HG02759 (cell line): ENCODE measurements around the gene AQP12A.

ENCODE experiments used
- ATAC-seq: cut with Tn5 transposase; IDR thresholded peaks from one replicate; pipeline ENCODE4 v1.9.1; 2021; ENCODE audit warnings: mild to moderate bottlenecking, moderate library complexity; ENCODE audit not compliant: unreplicated experiment

AQP12A gene

DNA sequence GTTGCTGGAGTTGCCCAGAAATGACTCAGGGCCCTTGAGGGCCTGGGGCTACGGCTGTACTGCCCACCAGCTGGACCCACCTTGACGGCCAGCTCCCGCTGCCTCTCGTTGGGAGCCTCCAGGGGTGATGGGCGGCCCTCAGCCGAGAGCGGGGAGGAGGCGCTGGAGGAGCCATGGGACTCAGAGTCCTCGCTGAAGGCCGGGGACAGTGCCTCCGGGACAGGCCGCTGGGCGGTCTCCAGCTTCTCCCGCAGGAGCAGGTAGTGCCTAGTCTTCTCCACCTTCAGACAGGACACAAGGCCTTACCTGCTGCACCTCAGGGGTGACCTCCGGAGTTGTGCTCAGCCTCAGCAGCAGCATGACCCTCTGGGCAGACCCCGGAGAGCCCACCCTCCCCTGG is 30.7 kb downstream of the AQP12A start:
- no peak for ATAC-seq

DNA sequence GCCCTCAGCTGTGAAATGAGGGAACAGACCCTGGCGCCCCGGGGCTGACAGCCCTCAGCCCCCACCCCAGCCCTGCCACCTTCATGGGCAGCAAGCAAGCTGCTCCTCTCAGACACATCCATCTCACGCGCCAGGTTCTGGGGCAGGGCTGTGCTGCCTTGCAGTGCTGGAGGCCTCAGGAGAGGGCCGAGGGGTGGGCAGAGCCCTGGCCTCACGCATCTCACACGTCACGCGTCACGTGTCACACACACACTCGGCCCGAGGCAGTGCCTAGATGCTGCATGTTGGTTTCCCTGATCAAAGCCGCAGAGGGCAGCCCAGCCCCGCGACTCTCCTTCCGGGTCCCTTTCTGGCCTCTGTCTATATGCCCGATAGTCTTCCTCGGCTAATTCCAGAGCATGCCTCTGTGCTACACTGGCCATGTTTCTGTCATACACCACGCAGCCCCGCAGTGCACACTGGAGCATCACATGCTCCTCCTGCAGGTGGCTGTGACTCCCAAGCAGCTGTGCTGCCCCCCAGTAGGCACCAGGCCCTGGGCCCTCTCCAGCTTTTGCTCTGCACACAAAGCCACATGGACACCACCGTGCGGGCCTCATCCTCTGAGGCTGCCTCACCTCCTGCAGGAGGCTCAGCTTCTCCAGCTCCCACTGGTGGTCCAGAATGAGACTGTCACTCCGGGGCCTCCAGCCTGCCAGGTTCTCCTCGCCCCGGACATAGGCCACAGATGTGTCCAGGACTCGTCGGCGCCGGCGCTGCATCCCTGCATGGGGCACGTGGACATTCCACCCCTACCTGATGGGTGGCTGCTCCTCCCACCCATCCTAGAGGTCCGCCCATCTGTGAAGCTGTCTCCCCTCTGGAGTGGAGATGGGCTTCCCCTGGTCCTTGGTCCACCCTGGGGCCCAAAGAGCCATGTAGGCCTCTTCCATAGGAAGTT is 31.4 kb downstream of the AQP12A start:
- ATAC-seq, result no peak

DNA sequence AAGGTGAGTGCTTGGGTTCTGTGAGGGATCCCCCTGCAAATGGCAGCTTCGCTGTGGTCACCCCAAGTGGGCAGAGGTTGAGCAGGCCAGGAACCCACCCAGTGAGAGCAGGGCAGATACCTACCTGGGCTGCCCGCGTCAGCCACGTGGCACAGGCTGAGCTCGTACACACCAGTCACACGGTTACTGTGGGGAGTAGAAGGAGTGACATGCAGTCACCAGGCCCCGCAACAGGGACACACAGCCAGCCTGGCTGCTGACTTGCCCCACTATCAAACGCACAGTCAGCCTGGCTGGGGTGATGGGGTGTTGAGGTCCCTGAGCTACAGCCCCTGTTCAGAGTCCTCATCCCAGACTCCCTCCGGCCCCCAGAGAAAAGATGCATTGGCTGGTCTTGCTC is 32.2 kb downstream of the AQP12A start:
- no peak for ATAC-seq

DNA sequence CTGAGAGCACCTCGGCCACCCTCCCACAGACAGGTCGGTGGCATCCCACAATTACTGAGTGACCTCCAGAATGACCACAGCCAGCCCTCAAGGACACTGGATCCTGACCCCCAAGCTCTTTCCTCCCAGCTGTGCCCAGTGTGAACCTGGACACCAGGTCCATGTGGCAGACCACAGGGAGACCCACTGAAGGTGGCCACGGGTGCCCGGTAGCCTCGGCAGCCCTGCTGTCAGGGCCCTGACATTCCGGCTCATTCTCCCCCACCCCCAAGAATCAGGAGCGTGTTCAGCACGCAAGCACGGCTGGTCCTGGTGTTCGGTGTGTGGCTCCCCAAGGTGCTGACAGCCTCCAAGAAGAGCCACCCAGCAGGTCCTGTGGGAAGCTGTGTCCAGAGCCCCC is 32.8 kb downstream of the AQP12A start:
- no peak for ATAC-seq

DNA sequence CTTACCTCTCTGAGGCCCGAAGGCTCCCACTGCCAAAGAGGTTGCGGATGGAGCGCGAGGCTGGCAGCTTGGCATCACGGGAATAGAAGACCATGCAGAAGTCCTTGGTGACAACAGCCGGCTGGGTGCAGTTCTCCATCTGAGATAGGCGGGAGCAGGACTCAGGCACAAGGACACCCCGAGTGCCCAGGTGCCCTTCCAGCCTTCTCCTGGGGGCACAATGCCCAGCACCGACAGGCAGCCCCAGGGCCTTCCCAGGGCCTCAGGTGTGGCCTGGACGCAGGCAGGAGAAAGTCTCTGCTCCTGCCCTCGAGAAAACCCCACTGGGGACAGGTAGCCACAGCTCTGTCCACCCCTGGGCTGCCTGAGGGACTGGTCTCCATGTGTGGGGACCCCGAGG is 33.6 kb downstream of the AQP12A start:
- no peak for ATAC-seq

DNA sequence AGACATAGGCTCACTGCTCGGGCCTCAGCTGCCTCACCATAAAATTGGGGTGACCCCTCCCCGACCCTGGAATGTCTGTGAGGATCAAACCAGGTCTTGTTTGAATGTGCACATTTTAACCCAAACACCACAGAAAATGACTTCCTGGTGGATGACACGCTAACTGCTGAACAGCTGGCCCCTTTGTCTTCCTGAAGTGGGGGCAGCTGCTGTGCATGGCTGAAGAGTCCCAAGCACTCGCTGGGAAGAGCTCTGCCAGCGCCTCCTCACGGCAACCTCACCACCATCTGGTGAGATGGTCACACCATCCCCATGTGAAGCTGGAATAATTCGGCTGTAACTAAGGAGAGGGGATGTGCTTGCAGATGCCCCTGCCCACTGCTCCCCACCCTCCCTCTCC is 34.0 kb downstream of the AQP12A start:
- no peak for ATAC-seq

DNA sequence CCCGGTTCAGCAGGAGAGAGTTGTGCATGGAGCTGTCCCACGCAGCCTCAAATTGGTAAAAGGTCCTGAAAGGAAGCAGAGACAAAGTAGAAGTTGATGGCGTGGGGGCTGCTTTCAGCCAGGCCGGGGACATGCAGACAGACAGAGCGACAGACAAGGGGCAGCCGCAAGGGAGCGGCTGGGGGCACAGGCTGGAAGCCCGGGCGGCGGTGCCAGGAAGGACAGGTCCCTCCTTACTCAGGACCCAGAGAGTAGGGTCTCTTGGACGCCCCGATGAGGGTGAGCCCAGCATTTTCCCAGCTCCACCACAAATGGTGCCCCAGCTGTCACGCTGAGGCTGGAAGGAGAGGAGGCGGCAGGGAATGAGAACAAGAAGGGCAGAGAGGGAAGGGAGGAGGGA is 35.2 kb downstream of the AQP12A start:
- no peak for ATAC-seq

DNA sequence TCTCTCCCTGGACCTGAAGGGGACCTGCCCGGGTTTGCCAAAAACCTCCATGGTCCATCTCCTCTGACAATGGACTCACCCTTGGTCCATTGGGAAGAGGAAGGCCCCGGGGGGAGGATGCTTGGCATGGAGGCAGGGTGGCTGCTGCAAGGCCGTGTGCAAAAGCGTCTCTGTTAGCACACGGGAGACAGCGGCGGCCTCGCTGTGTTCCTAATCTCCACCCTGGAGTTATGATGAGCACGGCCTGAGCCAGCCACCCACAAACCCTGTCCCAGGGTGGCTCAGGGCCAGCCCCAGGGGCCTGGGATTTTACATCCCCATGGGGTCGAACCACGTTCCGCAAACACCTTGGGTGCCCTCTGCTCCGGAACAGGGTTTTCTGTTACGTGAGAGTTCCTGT is 35.8 kb downstream of the AQP12A start:
- no peak for ATAC-seq

DNA sequence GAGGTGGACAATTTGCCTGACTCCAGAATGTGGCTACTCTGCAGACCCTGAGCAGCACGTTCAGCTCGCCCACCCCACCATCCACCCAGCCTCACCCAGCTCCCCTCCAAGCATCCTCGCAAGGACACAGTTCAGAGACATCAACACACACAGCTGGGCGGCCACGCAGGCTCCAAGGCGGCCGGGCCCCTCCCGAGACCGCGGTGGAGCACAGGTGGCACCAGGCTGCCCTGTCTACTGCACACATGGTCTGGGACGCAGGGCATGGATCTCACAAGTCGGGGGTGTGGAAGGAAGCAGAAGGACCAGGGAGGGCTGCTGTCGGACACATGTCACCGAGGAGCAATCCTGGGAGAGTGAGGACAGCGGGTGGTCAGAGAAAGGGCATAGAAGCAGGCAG is 36.2 kb downstream of the AQP12A start:
- no peak for ATAC-seq

DNA sequence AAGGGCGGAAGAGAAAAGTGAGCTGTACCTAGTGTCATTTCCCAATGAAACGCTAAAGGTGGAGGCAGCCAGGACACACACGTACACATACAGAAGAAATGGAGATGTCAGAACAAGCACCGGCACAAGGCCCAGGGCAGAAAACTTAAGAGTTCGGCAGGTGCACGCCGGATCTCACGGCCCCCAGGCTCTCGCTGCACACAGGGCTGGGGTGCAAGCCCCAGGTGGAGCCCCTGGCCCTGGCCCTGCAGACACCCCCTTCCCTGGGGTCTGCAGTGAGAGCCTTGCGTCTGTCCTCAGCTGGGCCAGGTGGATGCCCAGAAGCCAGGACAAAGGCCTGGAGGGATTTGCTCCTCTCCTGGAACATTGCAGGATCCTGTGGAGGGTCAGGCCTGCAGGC is 36.7 kb downstream of the AQP12A start:
- ATAC-seq, result no peak

DNA sequence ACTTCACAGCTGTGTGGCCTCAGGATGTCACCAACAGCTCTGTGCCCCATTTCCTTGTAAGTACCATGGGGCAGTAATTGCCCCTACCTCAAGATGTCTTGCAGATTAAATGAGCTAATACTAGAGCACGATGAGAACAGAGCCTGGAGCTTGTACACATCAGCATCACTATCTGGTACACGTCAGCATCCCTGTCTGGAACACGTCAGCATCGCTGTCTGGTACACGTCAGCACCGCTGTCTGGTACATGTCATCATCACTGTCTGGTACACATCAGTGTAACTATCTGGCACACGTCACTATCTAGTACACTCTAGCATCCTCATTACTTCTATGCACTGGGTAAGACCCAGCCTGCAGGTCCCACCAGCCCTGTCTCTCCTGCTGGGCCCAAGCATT is 37.2 kb downstream of the AQP12A start:
- ATAC-seq, result no peak

DNA sequence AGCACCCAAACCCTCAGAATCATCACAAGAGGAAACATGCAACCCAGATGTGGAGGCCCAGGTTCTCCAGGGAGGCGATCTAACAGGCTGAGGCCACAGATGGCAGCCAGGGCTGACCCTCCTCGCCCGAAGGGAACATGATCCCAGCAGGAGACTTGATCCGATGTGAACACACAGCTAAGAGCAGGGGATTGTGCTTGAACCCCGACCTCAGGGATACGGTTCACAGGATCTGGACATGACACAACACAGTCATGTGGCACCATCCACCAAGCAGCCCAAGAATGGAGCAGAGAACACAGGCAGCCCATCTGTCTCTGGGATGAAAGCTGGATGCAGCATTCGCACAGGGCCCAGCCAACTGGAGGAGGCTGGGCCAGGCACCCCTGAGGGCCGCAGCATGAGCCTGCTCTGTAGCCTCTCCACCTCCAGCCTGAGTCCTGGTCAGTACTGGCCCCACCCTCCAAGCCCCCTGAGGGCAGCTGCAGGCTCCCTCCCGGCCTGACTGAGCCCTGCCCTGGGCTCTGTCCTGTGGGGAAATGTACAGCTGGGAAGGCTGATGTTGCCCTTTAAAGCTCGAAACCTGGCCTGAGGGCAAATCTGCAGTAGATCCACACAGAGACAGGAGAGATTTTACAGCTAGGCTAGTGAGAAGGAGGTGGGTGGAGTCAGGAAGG is 39.0 kb downstream of the AQP12A start:
- no peak for ATAC-seq

DNA sequence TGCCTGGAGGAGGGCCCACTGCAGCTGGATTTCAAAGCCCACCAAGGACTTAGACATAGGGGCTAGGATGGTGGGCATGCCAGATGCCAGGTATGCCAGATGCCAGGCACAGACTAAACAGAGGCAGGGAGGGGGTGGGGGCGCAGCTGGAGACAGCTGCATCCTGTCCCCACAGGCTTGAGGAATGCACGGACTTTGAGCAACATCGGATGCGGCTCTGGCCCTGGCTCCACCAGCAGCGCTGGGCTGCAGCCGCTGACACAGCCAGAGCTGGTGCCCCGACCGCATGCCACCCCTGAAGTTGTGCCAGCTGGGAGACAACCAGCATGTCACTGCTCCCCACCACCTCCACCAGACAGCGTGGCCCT is 39.5 kb downstream of the AQP12A start:
- ATAC-seq, result no peak

DNA sequence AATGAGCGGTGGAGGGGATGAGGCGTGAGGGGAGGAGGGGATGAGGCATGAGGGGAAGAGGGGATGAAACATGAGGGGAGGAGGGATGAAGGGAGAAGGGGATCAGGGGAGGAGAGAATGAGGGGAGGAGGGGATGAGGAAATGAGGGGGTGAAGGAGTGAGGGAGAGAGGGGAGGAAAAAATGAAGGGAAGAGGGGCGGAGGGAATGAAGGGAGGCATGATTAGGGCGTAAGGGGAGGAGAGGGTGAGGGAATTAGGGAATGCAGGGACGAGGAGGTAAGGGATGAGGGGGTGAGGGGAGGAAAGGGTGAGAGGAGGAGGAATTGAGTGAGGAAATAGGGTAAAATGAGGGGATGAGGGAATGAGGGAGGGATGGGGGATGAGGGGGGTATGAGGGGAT is 40.5 kb downstream of the AQP12A start:
- ATAC-seq, result no peak

DNA sequence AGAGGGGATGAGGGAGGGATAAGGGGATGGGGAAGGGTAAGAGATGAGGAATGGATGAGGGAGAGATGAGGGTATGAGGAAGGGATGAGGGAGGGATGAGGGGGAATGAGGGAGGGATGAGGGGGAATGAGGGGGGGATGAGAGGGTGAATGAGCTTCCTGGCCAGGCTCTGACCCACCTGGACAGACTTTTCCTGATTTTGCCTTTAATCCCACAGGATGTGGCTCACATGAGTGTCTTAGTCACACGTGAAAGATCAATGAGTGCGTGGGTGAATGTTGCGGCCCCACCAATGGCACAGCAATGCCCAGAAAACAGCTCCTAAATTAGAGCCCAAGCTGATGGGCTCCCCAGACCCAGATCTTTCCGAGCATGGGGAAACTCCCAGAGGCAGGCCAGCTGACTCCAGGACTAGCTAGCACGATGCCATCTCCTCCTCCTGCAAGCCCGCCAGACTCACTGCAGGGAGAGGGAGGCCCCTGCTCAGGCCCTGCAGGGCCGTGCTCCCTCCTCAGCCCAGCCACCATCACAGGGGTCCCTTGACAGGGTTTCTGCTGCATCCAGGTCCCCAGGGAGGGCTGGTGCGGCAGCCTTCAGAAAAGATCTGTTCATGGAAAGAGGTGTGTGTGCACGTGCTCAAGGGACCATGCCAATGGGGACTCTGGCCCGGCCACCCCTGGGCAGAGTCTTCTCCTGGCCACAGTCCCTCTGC is 41.4 kb downstream of the AQP12A start:
- ATAC-seq, result no peak

DNA sequence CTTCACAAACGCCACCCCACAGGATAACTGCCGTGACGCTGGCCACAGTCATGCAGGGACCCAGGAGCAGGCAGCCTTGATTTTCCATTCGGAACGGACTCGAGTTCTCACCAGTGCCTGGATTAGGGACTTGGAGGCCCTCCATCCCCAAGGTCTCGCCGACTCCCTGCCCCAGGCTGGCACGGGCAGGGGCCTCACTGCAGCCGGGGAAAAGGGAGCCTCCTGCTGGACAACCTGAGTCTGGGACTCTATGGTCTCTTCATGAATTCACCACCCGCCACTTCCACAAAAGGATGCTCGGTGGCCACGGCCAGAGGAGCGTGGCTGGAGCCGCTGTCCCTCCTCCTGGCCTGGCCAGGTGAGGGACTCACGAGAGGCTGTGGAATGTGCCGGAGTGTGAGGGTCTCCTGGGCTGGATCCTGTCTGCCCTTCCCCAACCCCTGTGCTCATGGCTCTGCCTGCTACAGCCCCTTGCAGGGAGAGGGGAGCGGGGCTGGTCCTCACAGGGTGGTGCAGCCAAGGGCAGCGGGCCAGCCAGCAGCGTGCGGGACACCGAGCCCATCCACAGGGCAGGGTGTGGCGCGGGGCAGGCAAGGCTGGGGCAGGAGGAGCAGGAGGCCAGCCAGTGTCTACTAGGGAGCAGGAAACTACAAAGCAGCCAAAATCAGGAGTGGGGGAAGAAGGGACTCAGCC is 42.3 kb downstream of the AQP12A start:
- no peak for ATAC-seq

DNA sequence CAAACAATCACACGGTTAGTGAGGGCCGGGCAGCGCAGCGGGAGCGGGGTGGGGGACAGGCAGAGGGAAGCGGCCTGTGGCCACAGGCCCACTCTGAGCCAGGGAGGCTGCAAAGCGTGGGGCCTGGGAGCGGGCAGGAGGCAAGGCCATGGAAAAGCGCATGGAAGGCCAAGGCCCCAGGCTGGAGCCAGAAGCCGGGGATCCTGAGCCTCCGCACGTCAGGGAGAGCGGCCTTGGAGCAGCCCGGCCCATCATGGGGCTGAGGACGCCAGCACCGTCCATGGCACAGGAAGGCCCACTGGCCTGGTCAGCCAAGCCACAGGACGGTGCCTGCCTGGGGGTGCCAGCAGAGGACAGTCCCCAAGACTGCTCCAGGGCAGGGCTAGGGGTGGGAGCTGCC is 43.1 kb downstream of the AQP12A start:
- ATAC-seq, result no peak

DNA sequence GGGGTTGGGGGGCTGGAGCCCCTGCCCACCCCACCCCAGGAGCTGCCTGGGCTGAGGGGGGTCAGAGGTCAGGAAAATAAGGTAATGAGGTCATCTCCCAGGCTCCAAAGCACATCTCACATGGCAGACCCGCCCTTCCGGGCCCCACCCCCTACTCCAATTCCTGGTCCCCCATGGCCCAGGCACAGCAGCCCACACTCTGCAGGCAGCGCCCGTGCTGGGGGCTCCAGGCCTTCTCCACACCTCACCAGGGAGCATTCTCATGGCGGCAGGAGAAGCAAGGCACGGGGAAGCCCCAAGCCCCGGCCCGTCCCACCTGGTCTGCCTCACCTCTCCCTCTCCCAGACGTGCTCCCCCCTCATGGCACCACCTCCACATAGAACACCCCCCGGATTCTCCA is 43.8 kb downstream of the AQP12A start:
- no peak for ATAC-seq

DNA sequence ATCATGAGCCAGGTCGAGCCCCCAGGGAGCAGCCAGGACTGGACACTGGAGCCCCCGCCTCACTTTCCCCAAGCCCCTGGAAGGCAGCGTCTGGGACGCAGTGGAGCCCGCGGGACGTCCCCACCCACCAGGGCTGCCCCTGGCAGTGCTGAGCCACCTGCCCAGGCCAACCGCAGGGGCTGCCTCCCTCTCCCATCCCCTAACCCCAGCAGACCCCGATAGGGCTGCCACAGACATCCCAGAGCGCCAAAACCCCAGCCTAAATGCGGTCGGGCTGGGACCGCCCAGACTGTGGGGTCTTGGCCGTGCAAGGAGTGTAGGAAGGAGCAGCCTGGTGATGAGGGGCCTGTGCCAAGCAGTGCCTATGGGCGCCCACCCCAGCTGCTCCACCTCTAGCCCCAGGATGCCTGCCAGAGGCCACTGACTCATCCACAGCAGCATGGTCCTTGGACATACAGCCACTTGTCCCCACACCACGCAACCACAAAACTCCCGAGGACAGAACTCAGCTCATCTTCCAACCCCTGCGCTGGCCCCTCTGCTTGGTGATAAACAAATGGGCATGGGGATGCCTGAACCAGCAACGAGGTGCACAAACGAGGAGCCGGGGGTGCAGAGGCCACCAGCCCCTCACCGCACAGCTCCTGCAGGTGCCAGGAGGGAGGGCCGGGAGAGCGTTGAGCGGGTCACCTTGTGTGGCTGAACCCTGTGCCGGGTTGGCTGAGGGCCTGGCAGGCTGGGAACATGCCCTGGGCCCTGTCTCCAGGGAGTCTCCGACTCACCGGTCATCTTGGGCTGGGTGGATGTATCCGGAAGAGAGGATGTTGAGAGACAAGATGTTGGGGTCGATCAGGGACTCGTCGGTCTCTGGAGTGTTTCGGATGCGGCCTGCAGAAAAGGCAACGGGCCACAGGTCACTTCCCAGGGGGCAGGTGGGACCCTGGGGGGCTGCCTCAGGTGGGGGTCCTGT is 44.9 kb downstream of the AQP12A start:
- no peak for ATAC-seq

DNA sequence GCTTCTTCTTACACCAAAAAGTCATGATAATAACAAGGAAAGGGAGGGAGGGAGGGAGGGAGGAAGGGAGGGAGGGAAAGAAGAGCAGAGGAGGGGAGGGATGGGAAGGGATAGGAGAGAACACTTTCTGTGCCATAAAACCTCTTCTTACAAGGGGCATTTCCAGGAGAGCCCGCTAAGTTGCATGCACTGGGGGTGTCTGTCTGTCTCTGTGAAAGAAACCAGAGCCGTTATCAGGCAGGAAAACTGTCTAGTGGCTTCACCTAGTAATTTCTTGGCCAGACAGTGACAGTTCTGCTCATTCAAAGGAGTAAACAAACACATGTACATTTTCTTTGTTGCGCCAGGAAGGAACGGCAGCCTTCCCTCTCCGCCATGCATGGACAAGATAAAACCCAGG is 45.8 kb downstream of the AQP12A start:
- ATAC-seq, result no peak
